T-helper 2 cell treated with Interferon-gamma antibody and Interleukin-4, amounts not matched to agents 100 ng/mL and 5 ng/mL, for 36 hours (primary cell): ENCODE measurements around the gene PIGT. TPM values are rescaled to one million over a fixed set of nuclear protein-coding genes. Genes with fewer than 3 reads are reported as not detected.

Experiments
- intact Hi-C: fragments of 100-400 bp; cut with micrococcal nuclease; formaldehyde crosslinking; loops from one replicate; pipeline ENCODE4 v1.15.1; 2023
- total RNA-seq: library from RNA; stranded (reverse); gene quantifications from 2 replicates; pipeline ENCODE4 v1.2.3, GENCODE V29; 2022

Gene PIGT
- total RNA-seq, 1 donor from 2014 or later: 72.5 TPM

- intact Hi-C loops: no loop called here
Observed at GRCh38 chr20:45426320-45427016, 10.5 kb downstream of the PIGT start.

GRCh38 chr20:45427236-45428149 lies 11.6 kb downstream of the PIGT start:
- intact Hi-C loops: no loop called here

- intact Hi-C loops: no loop called here
Observed at GRCh38 chr20:45429618-45430017, 13.7 kb downstream of the PIGT start.

GRCh38 chr20:45432294-45432693 lies 16.4 kb downstream of the PIGT start:
- intact Hi-C loops: no loop called here

- intact Hi-C loops: no loop called here
Observed at GRCh38 chr20:45433316-45433715, 17.4 kb downstream of the PIGT start.

- intact Hi-C loops: no loop called here
Observed at GRCh38 chr20:45433976-45434375, 18.0 kb downstream of the PIGT start.

- intact Hi-C loops: loop anchor here (1.0 to 2.0 kb wide), 4 partner anchors 20 to 118 kb away; partner anchors contain the start of genes PIGT and SYS1
Observed at GRCh38 chr20:45436732-45437485, 21.0 kb downstream of the PIGT start.

- intact Hi-C loops: no loop called here
Observed at GRCh38 chr20:45440424-45440823, 24.5 kb downstream of the PIGT start.

- intact Hi-C loops: no loop called here
Observed at GRCh38 chr20:45440891-45441685, 25.1 kb downstream of the PIGT start.

GRCh38 chr20:45441746-45442145 lies 25.8 kb downstream of the PIGT start:
- intact Hi-C loops: no loop called here

- intact Hi-C loops: no loop called here
Observed at GRCh38 chr20:45444050-45444449, 28.1 kb downstream of the PIGT start.

- intact Hi-C loops: no loop called here
Observed at GRCh38 chr20:45445805-45446562, 30.0 kb downstream of the PIGT start.

- intact Hi-C loops: no loop called here
Observed at GRCh38 chr20:45448270-45448669, 32.3 kb downstream of the PIGT start.

GRCh38 chr20:45449528-45449927 lies 33.6 kb downstream of the PIGT start:
- intact Hi-C loops: no loop called here

GRCh38 chr20:45450097-45450818 lies 34.3 kb downstream of the PIGT start:
- intact Hi-C loops: loop anchor here (1.0 kb wide), 1 partner anchor 131 kb away; no protein-coding TSS in a partner anchor

GRCh38 chr20:45452238-45452637 lies 36.3 kb downstream of the PIGT start:
- intact Hi-C loops: no loop called here

GRCh38 chr20:45452772-45453691 lies 37.1 kb downstream of the PIGT start:
- intact Hi-C loops: no loop called here

- intact Hi-C loops: loop anchor here (1.0 kb wide), 1 partner anchor 315 kb away; no protein-coding TSS in a partner anchor
Observed at GRCh38 chr20:45456632-45457031, 40.7 kb downstream of the PIGT start.
